Measurements from ENCODE around the gene SLC66A1. TPM values are rescaled to one million over a fixed set of nuclear protein-coding genes. Genes with fewer than 3 reads are reported as not detected.
A peak's percentile ranks its signal among the peaks of the same experiment; 100 is the strongest.

Gene SLC66A1
- total and polyA plus RNA-seq, 9 of the 15 experiments (the other 6 are each of a cell fraction or from before 2014, with no cell fraction given) = 1.2 to 40.8 (median 18.6) TPM

DNA sequence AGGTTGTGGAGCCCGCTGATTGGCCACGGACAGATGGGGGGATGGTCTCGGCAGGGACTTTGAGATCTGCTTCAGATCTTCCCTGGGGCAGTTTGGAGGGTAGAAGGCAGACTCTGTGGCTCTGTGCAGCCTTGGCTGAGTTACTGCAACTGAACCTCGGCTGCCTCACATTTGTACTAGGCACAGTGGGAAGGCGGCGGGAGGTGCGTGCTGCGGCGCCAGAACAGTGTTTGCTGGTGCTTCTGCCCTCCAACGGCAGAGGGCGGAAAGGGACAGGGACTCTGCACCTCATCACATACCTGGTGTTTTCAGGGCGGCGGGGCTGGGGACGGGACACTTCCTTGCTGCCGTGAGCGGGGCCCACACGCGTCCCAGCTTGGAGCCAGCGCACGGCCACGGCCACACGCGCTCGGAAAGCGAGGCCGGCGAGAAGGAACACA is 26.2 kb downstream of the SLC66A1 start (continued):
- TF ChIP-seq ZNF253 (CRISPR knock-in tag; conservative IDR thresholded peaks at IDR 0.05) (no peak), HMBOX1 (IDR thresholded peaks at IDR 0.05) (no peak), MXD1 (CRISPR knock-in tag; IDR thresholded peaks at IDR 0.05; ENCODE audit: borderline replicate concordance, poor library complexity, severe bottlenecking) (no peak), ZNF592 (IDR thresholded peaks at IDR 0.05) (no peak), NFE2L1 (tag; IDR thresholded peaks at IDR 0.05; ENCODE audit: borderline replicate concordance, low read depth) (no peak), FOSL1 (tag; conservative IDR thresholded peaks at IDR 0.05) (no peak), POLR2G (IDR thresholded peaks at IDR 0.05; ENCODE audit: low read depth, low read length) (peak; percentile 35; the same call in 1 of the 2 replicates), TSC22D4 (tag; IDR thresholded peaks at IDR 0.05) (no peak), PPARD (CRISPR knock-in tag; IDR thresholded peaks at IDR 0.05) (no peak), SAP30 (IDR thresholded peaks at IDR 0.05; ENCODE audit: borderline replicate concordance, insufficient read depth, low read depth, low read length, poor library complexity, severe bottlenecking) (no peak), ZNF431 (CRISPR knock-in tag; IDR thresholded peaks at IDR 0.05) (no peak), RNF219 (CRISPR knock-in tag; IDR thresholded peaks at IDR 0.05) (no peak), HIVEP1 (CRISPR knock-in tag; IDR thresholded peaks at IDR 0.05) (no peak), ZC3H4 (CRISPR knock-in tag; IDR thresholded peaks at IDR 0.05; ENCODE audit: borderline replicate concordance) (no peak)
- TF ChIP-seq, protein P1, sequence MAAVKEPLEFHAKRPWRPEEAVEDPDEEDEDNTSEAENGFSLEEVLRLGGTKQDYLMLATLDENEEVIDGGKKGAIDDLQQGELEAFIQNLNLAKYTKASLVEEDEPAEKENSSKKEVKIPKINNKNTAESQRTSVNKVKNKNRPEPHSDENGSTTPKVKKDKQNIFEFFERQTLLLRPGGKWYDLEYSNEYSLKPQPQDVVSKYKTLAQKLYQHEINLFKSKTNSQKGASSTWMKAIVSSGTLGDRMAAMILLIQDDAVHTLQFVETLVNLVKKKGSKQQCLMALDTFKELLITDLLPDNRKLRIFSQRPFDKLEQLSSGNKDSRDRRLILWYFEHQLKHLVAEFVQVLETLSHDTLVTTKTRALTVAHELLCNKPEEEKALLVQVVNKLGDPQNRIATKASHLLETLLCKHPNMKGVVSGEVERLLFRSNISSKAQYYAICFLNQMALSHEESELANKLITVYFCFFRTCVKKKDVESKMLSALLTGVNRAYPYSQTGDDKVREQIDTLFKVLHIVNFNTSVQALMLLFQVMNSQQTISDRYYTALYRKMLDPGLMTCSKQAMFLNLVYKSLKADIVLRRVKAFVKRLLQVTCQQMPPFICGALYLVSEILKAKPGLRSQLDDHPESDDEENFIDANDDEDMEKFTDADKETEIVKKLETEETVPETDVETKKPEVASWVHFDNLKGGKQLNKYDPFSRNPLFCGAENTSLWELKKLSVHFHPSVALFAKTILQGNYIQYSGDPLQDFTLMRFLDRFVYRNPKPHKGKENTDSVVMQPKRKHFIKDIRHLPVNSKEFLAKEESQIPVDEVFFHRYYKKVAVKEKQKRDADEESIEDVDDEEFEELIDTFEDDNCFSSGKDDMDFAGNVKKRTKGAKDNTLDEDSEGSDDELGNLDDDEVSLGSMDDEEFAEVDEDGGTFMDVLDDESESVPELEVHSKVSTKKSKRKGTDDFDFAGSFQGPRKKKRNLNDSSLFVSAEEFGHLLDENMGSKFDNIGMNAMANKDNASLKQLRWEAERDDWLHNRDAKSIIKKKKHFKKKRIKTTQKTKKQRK (IDR thresholded peaks at IDR 0.05; ENCODE audit: borderline replicate concordance, low read depth, low read length) = no peak

Measured in K562 (cell line).